Renal pelvis (tissue), 4 donors: ENCODE results near the gene APOBEC3B. TPM values are rescaled to one million over a fixed set of nuclear protein-coding genes. Genes with fewer than 3 reads are reported as not detected.
"Not testable (repeated sequence)": the region's sequence is repeated elsewhere in the genome, so short reads cannot be mapped to it uniquely, and the experiment has no call there.

ENCODE experiments used
- DNase-seq: peaks from one replicate; pipeline ENCODE4 v3.0.0-alpha.2; 2013
- polyA plus RNA-seq, 3 donors: library from polyadenylated mRNA; unstranded; fragments of 120-200 nt; gene quantifications; one replicate each; pipeline ENCODE4 v1.2.1, GENCODE V29; 2013; ENCODE audit not compliant: insufficient read length in 3 of 3

Gene APOBEC3B
- polyA plus RNA-seq, 3 donors: 3.4 to 6.8 (median 6.7) TPM

- no peak for DNase-seq
Observed at GRCh38 chr22:38949889-38950405, 32.2 kb upstream of the APOBEC3B start.

- no peak for DNase-seq
Observed at GRCh38 chr22:38950527-38951295, 31.4 kb upstream of the APOBEC3B start.

- DNase-seq: no peak
Observed at GRCh38 chr22:38951734-38952133, 30.4 kb upstream of the APOBEC3B start.

GRCh38 chr22:38952281-38952993 is 29.7 kb upstream of the APOBEC3B start:
- no peak for DNase-seq

GRCh38 chr22:38953091-38953490 is 29.1 kb upstream of the APOBEC3B start:
- no peak for DNase-seq

GRCh38 chr22:38953577-38954413 is 28.4 kb upstream of the APOBEC3B start:
- DNase-seq: no peak

- DNase-seq: no peak
Observed at GRCh38 chr22:38954414-38955043, 27.6 kb upstream of the APOBEC3B start.

GRCh38 chr22:38955250-38955905 is 26.8 kb upstream of the APOBEC3B start:
- DNase-seq: no peak

GRCh38 chr22:38955926-38956325 is 26.2 kb upstream of the APOBEC3B start:
- DNase-seq: no peak

GRCh38 chr22:38956551-38956950 is 25.6 kb upstream of the APOBEC3B start:
- DNase-seq: no peak

GRCh38 chr22:38957046-38957770 is 24.9 kb upstream of the APOBEC3B start, which contains the start of gene APOBEC3A:
APOBEC3A (plus strand) TSS chr22:38957609; CDS start chr22:38957692, 83 bp downstream.
- DNase-seq: no peak

GRCh38 chr22:38957808-38958650 is 24.1 kb upstream of the APOBEC3B start:
- no peak for DNase-seq

- DNase-seq: not testable (repeated sequence)
Observed at GRCh38 chr22:38958651-38958943, 23.6 kb upstream of the APOBEC3B start.

GRCh38 chr22:38959590-38959989 is 22.6 kb upstream of the APOBEC3B start:
- DNase-seq: no peak

GRCh38 chr22:38960673-38961072 is 21.5 kb upstream of the APOBEC3B start:
- not testable (repeated sequence) for DNase-seq

- not testable (repeated sequence) for DNase-seq
Observed at GRCh38 chr22:38963291-38963738, 18.8 kb upstream of the APOBEC3B start.

- DNase-seq: no peak
Observed at GRCh38 chr22:38963872-38964271, 18.3 kb upstream of the APOBEC3B start.

- DNase-seq: no peak
Observed at GRCh38 chr22:38964306-38964705, 17.8 kb upstream of the APOBEC3B start.

- DNase-seq: no peak
Observed at GRCh38 chr22:38964989-38965388, 17.2 kb upstream of the APOBEC3B start.
